A673 (cell line): ENCODE data around the gene SPIRE1. TPM values are rescaled to one million over a fixed set of nuclear protein-coding genes. Genes with fewer than 3 reads are reported as not detected.

Experiments used
- BruUV-seq: library from RNA; stranded (reverse); fragments of 400-500 nt; replicated peaks from 2 replicates; lab custom pipeline; 2021; lab: Mats Ljungman, UMichigan
- CTCF ChIA-PET: fragments of 300-600 bp; sonication (Branson Sonifier 250); formaldehyde crosslinking; loops from one replicate; lab custom pipeline; 2022; ENCODE audit warnings: antibody characterized with exemption; lab: Charles Lee
- POLR2A ChIA-PET: fragments of 300-600 bp; sonication (Branson Sonifier 250); formaldehyde crosslinking; loops from one replicate; lab custom pipeline; 2022; ENCODE audit warnings: antibody characterized with exemption; ENCODE audit not compliant: low non-redundant PET; lab: Charles Lee
- DNase-seq: peaks from one replicate; pipeline ENCODE4 v3.0.0-alpha.2; 2015; ENCODE audit warnings: low spot score
- H3K27ac ChIP-seq: fragments of 200-600 bp; sonication (generic); 2 replicates; pipeline ENCODE4 v1.5.1; 2016; ENCODE audit warnings: mixed run types, low read depth, mild to moderate bottlenecking, mixed read lengths, antibody characterized with exemption, low read length; ENCODE audit not compliant: poor library complexity, severe bottlenecking
- H3K27me3 ChIP-seq: fragments of 200-600 bp; sonication (generic); replicated peaks from 2 replicates; pipeline ENCODE4 v1.6.1; 2017; ENCODE audit warnings: mixed run types, low read depth, mild to moderate bottlenecking, mixed read lengths, antibody characterized with exemption, low read length; ENCODE audit not compliant: insufficient read depth, poor library complexity
- H3K36me3 ChIP-seq: fragments of 200-600 bp; sonication (generic); 2 replicates; pipeline ENCODE4 v1.6.1; 2016; ENCODE audit warnings: mixed run types, mild to moderate bottlenecking, mixed read lengths, antibody characterized with exemption, low read length; ENCODE audit not compliant: insufficient read depth, poor library complexity, severe bottlenecking
- H3K4me1 ChIP-seq: fragments of 200-600 bp; sonication (generic); 2 replicates; pipeline ENCODE4 v1.6.1; 2017; ENCODE audit warnings: mixed run types, mild to moderate bottlenecking, mixed read lengths, antibody characterized with exemption, low read length; ENCODE audit not compliant: insufficient read depth, poor library complexity, severe bottlenecking
- H3K4me3 ChIP-seq: fragments of 200-600 bp; sonication (generic); 2 replicates; pipeline ENCODE4 v1.5.1; 2016; ENCODE audit warnings: low read depth, mixed run types, mild to moderate bottlenecking, mixed read lengths, low read length; ENCODE audit not compliant: poor library complexity, severe bottlenecking
- H3K9me3 ChIP-seq: fragments of 200-600 bp; sonication (generic); 2 replicates; pipeline ENCODE4 v1.6.1; 2016; ENCODE audit warnings: mixed run types, low read depth, mild to moderate bottlenecking, mixed read lengths, antibody characterized with exemption, low read length; ENCODE audit not compliant: poor library complexity, severe bottlenecking
- EZH2 ChIP-seq: fragments of 200-600 bp; sonication (generic); IDR thresholded peaks from 2 replicates; pipeline ENCODE4 v1.6.1; 2017; ENCODE audit warnings: borderline replicate concordance, low read depth, mild to moderate bottlenecking, mixed read lengths, antibody characterized with exemption, low read length; ENCODE audit not compliant: poor library complexity, severe bottlenecking
- intact Hi-C: fragments of 100-400 bp; cut with micrococcal nuclease; formaldehyde crosslinking; loops from one replicate; pipeline ENCODE4 v1.10.0; 2022; ENCODE audit not compliant: unreplicated experiment
- total RNA-seq: library from RNA; stranded (reverse); gene quantifications from 2 replicates; pipeline ENCODE4 v1.2.3, GENCODE V29; 2021
- TF ChIP-seq, protein P1 (sequence below): fragments of 300-800, 200-600 bp; sonication (generic); conservative IDR thresholded peaks from 2 replicates; pipeline ENCODE4 v1.5.1; 2017; ENCODE audit warnings: low read depth, mild to moderate bottlenecking, antibody characterized with exemption, low read length, moderate library complexity, mixed read lengths

The SPIRE1 gene
- total RNA-seq, 1 experiment from 2014 or later: 18.1 TPM

DNA sequence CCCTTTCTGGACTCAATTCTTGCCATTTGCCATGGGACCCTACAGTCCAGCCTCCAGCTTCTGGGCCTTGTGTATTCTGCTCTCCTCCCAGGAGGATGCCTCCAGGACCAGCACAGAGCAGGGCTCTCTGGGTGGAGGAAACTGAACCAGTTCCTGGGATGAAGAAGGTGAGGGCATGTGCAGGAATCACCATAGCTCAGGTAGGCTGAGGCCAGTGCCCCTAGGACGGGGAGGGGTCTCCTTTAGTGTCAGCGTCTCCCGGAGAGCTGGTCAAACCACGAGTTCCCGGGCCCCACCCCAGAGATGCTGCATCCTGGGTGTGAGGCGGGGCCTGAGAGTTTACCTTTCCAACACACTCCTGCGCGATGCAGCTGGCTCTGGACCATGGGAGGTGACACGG lies 256.0 kb downstream of the SPIRE1 start:
- ChIA-PET POLR2A (no interaction called here), CTCF (no interaction called here)
- H3K4me1 ChIP-seq: peaks cover 9% of the 10 kb centered on the region
- intact Hi-C loops: no loop called here
- BruUV-seq: no TSS peak
- no peak for TF ChIP-seq EZH2
- TF ChIP-seq, protein P1, sequence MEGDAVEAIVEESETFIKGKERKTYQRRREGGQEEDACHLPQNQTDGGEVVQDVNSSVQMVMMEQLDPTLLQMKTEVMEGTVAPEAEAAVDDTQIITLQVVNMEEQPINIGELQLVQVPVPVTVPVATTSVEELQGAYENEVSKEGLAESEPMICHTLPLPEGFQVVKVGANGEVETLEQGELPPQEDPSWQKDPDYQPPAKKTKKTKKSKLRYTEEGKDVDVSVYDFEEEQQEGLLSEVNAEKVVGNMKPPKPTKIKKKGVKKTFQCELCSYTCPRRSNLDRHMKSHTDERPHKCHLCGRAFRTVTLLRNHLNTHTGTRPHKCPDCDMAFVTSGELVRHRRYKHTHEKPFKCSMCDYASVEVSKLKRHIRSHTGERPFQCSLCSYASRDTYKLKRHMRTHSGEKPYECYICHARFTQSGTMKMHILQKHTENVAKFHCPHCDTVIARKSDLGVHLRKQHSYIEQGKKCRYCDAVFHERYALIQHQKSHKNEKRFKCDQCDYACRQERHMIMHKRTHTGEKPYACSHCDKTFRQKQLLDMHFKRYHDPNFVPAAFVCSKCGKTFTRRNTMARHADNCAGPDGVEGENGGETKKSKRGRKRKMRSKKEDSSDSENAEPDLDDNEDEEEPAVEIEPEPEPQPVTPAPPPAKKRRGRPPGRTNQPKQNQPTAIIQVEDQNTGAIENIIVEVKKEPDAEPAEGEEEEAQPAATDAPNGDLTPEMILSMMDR: no peak
- H3K27ac ChIP-seq: no peak overlapping the region
- H3K9me3 ChIP-seq: no peaks in the 10 kb centered on the region
- DNase-seq: no peak
- peaks cover 8% of the 10 kb centered on the region for H3K27me3 ChIP-seq
- no peaks in the 10 kb centered on the region for H3K36me3 ChIP-seq
- H3K4me3 ChIP-seq: no peak overlapping the region

DNA sequence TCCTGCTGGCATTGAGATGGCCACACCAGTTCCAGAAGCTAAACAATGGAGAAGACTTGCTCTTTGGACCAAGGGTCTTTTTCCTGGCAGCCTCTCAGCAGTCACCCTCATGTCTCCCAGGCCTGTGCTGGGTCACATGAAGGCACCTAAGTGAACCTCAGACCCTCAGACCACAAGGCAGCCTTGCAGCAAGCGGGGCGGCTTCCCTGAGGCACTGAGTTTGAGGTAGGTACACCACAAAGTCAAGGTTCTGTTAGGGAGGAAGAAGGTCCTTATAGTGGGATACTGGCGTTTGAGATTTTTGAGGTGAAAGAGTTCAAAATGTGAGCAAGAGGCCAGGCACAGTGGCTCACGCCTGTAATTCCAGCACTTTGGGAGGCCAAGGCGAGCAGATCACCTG lies 258.7 kb downstream of the SPIRE1 start:
- no peak overlapping the region for H3K27ac ChIP-seq
- TF ChIP-seq, protein P1: no peak
- no peak for TF ChIP-seq EZH2
- intact Hi-C loops: loop anchor here (10.0 kb wide), 1 partner anchor 126 kb away; no protein-coding TSS in a partner anchor
- H3K9me3 ChIP-seq: no peaks in the 10 kb centered on the region
- BruUV-seq: no TSS peak
- no peaks in the 10 kb centered on the region for H3K36me3 ChIP-seq
- no peak overlapping the region for H3K4me3 ChIP-seq
- ChIA-PET CTCF (no interaction called here), POLR2A (no interaction called here)
- DNase-seq: no peak
- H3K27me3 ChIP-seq: no peaks in the 10 kb centered on the region
- H3K4me1 ChIP-seq: peaks cover 9% of the 10 kb centered on the region

GRCh38 chr18:12398625-12399024 lies 259.3 kb downstream of the SPIRE1 start:
- Histone ChIP-seq H3K4me1 (peaks cover 3% of the 10 kb centered on the region), H3K4me3 (no peak overlapping the region), H3K9me3 (no peaks in the 10 kb centered on the region), H3K36me3 (no peaks in the 10 kb centered on the region), H3K27me3 (no peaks in the 10 kb centered on the region), H3K27ac (no peak overlapping the region)
- CTCF ChIA-PET: no interaction called here
- intact Hi-C loops: loop anchor here (10.0 kb wide), 1 partner anchor 126 kb away; no protein-coding TSS in a partner anchor
- no peak for DNase-seq
- POLR2A ChIA-PET: no interaction called here
- TF ChIP-seq, protein P1: no peak
- TF ChIP-seq EZH2: no peak
- BruUV-seq: no TSS peak
